ENCODE data around the gene FAM229A. TPM values are rescaled to one million over a fixed set of nuclear protein-coding genes. Genes with fewer than 3 reads are reported as not detected.
"Not testable (repeated sequence)": the region's sequence is repeated elsewhere in the genome, so short reads cannot be mapped to it uniquely, and the experiment has no call there.

The FAM229A gene
- total RNA-seq, 2 donors from 2014 or later: 5.6 to 8.0 TPM

DNA sequence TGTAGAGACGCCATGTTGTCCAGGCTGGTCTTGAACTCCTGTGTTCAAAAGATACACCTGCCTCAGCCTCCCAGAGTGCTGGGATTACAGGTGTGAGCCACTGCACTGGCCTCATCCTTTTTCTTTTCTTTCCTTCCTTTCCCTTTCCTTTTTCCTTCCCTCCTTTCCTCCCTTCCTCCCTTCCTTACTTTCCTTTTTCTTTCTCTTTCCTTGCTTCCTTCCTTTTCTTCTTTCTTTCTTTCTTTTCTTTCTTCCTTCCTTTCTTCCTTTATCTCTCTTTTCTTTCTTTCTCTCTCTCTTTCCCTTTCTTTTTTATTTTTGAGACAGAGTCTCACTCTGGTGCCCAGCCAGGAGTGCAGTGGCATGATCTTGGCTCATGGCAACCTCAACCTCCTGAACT lies 5.8 kb downstream of the FAM229A start:
- Histone ChIP-seq H3K4me1 (peaks cover 3% of the 10 kb centered on the region), H3K27me3 (no peaks in the 10 kb centered on the region), H3K9me3 (no peaks in the 10 kb centered on the region), H3K36me3 (no peaks in the 10 kb centered on the region), H3K4me3 (no peak overlapping the region), H3K27ac (no peak overlapping the region), H3K9ac (ENCODE audit: low read depth in 2 of 2, low read length in 2 of 2) (no peak overlapping the region)
- intact Hi-C loops (cut with DNase I): no loop called here
- DNase-seq: no peak
- TF ChIP-seq, protein P1, sequence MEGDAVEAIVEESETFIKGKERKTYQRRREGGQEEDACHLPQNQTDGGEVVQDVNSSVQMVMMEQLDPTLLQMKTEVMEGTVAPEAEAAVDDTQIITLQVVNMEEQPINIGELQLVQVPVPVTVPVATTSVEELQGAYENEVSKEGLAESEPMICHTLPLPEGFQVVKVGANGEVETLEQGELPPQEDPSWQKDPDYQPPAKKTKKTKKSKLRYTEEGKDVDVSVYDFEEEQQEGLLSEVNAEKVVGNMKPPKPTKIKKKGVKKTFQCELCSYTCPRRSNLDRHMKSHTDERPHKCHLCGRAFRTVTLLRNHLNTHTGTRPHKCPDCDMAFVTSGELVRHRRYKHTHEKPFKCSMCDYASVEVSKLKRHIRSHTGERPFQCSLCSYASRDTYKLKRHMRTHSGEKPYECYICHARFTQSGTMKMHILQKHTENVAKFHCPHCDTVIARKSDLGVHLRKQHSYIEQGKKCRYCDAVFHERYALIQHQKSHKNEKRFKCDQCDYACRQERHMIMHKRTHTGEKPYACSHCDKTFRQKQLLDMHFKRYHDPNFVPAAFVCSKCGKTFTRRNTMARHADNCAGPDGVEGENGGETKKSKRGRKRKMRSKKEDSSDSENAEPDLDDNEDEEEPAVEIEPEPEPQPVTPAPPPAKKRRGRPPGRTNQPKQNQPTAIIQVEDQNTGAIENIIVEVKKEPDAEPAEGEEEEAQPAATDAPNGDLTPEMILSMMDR (IDR thresholded peaks at IDR 0.05): no peak

DNA sequence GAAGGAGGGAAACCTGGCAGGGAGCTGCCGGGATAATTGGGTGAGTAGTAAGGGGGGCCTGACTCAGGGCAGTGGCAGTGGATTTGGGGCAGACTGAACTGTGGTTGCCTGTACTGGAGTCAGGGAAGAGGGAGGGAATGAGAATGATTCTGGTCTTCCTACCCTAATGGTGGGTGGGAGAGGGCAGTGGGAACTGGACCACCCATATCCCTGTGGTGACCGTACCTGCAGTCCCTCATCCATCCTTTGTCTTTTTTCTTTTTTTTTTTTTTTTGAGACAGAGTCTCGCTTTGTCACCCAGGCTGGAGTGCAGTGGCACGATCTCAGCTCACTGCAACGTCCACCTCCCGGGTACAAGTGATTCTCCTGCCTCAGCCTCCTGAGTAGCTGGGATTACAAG lies 6.5 kb downstream of the FAM229A start:
- DNase-seq; H3K27me3 ChIP-seq; intact Hi-C loops (cut with DNase I); H3K9ac ChIP-seq (ENCODE audit: low read depth in 2 of 2, low read length in 2 of 2); H3K4me3 ChIP-seq; H3K9me3 ChIP-seq; H3K36me3 ChIP-seq; H3K4me1 ChIP-seq; H3K27ac ChIP-seq: not testable (repeated sequence)

DNA sequence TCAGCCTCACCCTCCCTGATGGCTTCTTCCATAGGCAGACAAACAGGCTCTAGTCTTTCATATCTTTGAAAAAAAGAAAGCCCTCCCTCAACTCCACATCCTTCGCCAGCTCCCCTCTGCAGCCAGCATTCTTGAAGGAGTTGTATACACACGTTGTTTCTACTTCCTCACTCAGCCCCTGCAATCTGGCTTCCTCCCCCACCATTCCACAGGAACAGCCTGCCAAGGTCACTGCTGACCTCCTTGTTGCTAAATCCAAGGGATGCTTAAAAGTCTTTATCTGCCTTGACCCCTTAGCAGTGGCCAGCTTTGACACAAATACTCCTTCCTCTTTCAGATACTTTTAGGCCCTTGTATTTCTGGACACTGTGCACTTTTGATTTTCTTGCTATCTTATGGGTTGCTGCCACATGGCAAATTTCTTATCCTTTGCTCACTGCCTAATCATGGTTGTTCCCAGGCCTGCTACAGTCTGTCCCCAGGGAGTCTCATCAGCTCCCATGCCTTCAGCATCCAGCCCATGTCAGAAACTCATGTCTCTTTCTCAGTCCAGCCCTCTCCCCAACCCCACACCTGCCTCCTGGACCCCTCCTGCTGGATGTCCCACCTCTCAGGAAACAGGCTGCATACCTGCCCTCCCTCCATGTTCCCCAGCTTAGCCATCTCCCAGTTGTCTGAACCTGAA lies 8.3 kb downstream of the FAM229A start:
- DNase-seq: no peak
- H3K27me3 ChIP-seq: no peaks in the 10 kb centered on the region
- H3K9me3 ChIP-seq: no peaks in the 10 kb centered on the region
- H3K36me3 ChIP-seq: no peaks in the 10 kb centered on the region
- TF ChIP-seq, protein P1 (IDR thresholded peaks at IDR 0.05): no peak
- intact Hi-C loops (cut with DNase I): no loop called here
- H3K4me1 ChIP-seq: peaks cover 3% of the 10 kb centered on the region
- no peak overlapping the region for H3K4me3 ChIP-seq
- no peak overlapping the region for H3K9ac ChIP-seq (ENCODE audit: low read depth in 2 of 2, low read length in 2 of 2)
- H3K27ac ChIP-seq: peak overlapping the region; percentile 6

DNA sequence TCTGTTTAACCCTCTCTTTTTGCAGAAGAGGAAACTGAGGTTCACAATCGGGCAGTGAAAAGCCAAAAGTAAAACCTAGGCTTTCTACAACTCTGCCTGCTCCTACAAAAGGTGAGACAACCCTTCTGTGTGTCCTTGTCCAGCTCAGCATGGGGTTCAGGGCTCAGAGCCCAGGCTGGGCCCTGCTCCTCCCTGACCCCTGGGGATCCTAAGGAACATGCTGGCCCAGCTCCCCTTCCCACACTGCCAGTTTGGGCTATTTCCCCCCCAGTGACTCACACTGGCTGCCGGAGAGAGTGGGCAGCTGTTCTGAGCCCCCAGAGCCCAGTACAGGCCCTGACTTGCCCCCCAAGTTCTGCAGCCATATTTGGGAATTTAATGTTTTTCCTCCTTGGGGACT lies 8.9 kb downstream of the FAM229A start:
- DNase-seq: no peak
- peak overlapping the region in 1 of 2 donors; percentile 35 for H3K9ac ChIP-seq (ENCODE audit: low read depth in 2 of 2, low read length in 2 of 2)
- peaks cover 3% of the 10 kb centered on the region for H3K4me1 ChIP-seq

DNA sequence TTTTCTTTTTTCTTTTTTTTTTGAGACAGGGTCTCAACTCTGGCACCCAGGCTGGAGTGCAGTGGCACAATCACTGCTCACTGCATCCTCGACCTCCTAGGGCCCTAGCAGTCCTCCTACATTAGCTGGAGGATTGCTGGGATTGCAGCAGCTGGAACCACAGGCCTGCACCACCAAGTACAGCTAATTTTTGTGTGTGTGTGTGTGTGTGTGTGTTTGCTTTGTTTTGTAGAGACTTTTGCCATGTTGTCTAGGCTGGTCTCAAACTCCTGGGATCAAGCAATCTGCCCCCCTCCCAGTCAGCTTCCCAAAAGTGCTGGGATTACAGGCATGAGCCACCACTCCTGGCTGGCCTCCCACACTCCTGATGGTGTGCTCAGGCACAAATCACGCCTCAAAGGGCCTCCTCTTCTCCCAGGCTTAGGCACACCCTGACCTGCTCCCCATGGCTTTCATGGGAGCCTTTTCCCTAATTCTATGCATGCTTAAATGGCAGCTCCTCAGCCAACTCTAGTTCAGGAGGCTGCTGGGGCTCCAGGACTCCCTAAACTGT lies 9.4 kb downstream of the FAM229A start:
- no peak for DNase-seq
- Histone ChIP-seq H3K36me3 (no peaks in the 10 kb centered on the region), H3K27me3 (no peaks in the 10 kb centered on the region), H3K4me3 (no peak overlapping the region), H3K4me1 (peaks cover 3% of the 10 kb centered on the region), H3K27ac (peak overlapping the region; percentile 6), H3K9ac (ENCODE audit: low read depth in 2 of 2, low read length in 2 of 2) (no peak overlapping the region), H3K9me3 (no peaks in the 10 kb centered on the region)
- intact Hi-C loops (cut with DNase I): no loop called here
- TF ChIP-seq, protein P1 (IDR thresholded peaks at IDR 0.05): no peak

More for the DNA sequence above, 8.9 kb downstream of the FAM229A start:
- Histone ChIP-seq H3K9me3 (no peaks in the 10 kb centered on the region), H3K27ac (peak overlapping the region; percentile 6), H3K27me3 (no peaks in the 10 kb centered on the region), H3K4me3 (no peak overlapping the region), H3K36me3 (no peaks in the 10 kb centered on the region)
- intact Hi-C loops (cut with DNase I): no loop called here
- TF ChIP-seq, protein P1 (IDR thresholded peaks at IDR 0.05): no peak

DNA sequence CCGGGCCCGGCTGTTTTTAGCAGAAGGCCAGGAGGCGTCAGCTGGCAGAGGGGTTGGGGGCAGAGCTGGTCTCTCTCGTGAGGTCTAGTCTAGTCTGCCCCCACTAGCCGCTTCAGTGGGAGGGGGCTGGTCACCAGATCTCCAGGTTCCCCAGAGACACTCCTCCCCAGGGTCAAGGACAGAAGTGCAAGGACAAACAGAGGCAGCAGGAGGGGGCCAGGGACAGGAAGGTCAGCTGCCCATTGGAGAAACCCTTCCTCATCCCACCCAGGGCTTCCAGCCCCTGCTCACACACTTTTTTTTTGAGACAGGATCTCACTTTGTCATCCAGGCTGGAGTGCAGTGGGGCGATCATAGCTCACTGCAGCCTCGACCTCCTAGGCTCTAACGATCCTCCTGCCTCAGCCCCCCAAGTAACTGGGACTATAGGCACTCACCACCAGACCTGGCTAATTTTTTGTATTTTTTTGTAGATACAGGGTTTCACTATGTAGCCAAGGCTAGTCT lies 10.0 kb downstream of the FAM229A start:
- H3K27ac ChIP-seq: peak overlapping the region; percentile 73
- H3K36me3 ChIP-seq: no peaks in the 10 kb centered on the region
- no peak for DNase-seq
- H3K9ac ChIP-seq (ENCODE audit: low read depth in 2 of 2, low read length in 2 of 2): peak overlapping the region; percentile 86 to 93
- TF ChIP-seq, protein P1 (IDR thresholded peaks at IDR 0.05): no peak
- H3K4me3 ChIP-seq: peak overlapping the region; percentile 76
- no peaks in the 10 kb centered on the region for H3K27me3 ChIP-seq
- no peaks in the 10 kb centered on the region for H3K9me3 ChIP-seq
- intact Hi-C loops (cut with DNase I): no loop called here
- H3K4me1 ChIP-seq: peaks cover 3% of the 10 kb centered on the region
